HG03159 (cell line): ENCODE measurements around the gene RELN.

Experiments used
- ATAC-seq: cut with Tn5 transposase; IDR thresholded peaks from one replicate; pipeline ENCODE4 v1.9.1; 2021; ENCODE audit warnings: mild to moderate bottlenecking, moderate library complexity; ENCODE audit not compliant: unreplicated experiment

Gene RELN

DNA sequence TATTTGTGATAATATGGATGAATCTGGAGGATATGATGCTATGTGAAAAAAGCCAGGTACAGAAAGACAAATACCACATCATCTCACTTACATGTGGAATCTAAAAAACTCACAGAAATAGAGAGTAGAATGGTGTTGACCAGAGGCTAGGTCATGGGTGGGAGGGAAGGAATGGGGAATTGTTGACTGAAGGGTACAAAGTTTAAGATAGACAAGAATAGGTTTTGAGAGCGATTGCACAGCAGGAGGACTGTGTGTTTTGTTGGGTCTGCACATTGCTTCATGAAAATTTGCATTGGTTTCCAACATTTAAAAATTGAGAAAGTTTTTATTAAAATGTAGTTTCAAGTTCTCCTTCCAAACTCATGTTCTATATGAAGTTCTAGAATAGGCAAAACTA, 551.8 kb downstream of the RELN start:
- no peak for ATAC-seq

DNA sequence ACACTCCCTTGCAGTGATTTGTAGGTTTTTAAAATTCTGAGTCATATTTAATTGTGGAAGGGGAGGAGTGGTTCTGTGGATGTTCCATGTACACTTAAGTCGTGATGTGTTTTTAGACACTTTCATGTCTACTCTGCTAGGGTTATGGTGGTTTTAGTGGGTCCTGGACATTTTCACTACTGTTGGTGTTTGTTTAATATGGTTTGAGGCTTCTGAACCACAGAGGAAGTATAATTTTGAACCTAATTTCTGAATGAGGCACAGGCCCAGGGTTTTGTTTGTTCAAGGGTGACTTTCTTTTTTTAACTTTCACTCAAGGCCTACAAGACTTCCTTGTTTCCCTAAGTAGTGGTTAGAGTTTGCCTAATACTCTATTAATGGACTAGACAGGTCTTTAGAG, 556.7 kb downstream of the RELN start:
- no peak for ATAC-seq

DNA sequence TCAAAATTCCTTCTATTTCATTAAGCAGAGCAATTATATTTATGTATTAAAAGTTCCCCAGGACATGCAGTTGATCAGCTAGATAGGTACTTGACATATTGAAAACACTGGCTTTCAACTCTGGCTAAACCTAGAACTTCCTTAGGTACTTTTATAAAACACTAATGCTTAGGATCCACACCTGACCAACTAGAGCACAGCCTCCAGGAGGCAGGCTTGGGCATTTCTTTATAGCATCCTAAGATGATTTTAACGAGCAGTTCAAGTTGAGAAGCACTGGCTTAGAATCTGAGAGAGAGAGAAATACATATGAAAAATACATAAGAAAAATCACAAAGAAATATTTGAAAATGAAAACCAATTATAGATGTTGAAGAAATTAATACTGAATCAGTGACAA, 564.3 kb downstream of the RELN start:
- ATAC-seq: no peak

DNA sequence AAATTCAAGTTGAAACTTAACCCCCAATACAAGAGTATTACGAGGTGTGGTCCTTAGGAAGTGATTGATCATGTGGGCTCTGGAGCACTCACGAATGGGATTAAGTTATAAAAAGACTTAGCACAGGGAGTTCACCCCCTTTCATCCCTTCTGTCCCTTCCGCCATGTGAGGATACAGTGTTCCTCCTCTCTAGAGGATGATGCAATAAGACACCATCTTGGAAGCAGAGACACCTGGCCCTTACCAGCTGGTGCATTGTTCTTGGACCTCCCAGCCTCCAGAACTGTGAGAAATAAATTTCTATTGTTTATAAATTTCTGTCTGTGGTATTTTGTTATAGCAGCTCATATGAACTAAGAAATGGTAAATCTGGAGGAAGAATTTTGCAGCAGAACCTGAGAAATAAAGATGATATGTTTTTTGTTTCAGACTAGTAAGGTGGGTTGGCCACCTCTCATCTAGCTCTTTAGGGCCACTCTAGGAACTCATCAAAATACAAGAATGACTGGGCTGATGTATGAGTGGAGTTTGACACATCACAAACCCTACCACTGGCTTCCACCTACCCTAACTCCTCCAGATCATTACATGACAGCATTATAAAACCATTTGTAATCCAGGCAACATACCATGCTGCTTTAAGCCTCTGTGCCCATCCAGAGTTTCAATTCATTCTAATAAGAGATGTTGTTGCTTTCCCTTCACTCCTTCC, 565.8 kb downstream of the RELN start:
- ATAC-seq: no peak
